Stimulated activated naive CD8-positive, alpha-beta T cell treated with anti-CD3 and anti-CD28 coated beads, Interleukin-15, Interleukin-2, amounts not matched to agents 100 U/mL and 50 U/mL, for 24 hours (primary cell): ENCODE measurements around the gene PGAP6.
"Not testable (repeated sequence)": the region's sequence is repeated elsewhere in the genome, so short reads cannot be mapped to it uniquely, and the experiment has no call there.

Source experiments
- ATAC-seq: fragments of 150-1000 bp; cut with Tn5 transposase; one replicate; pipeline ENCODE4 v1.10.0; 2021
- DNase-seq: peaks from one replicate; pipeline ENCODE4 v3.0.0; 2021

The PGAP6 gene

GRCh38 chr16:401468-402348, 19.9 kb upstream of the PGAP6 start, which contains the start of gene DECR2:
Gene DECR2, plus strand, starts transcription at chr16:401885. Its CDS starts 79 bp downstream, at chr16:401964.
- DNase-seq (peak; percentile 100), ATAC-seq (peak; percentile 85)

GRCh38 chr16:400061-400591, 18.3 kb upstream of the PGAP6 start:
- DNase-seq = no peak
- ATAC-seq = no peak

GRCh38 chr16:399340-400019, 17.7 kb upstream of the PGAP6 start:
- ATAC-seq (no peak), DNase-seq (no peak)

- ATAC-seq = no peak
- no peak for DNase-seq
These were observed 17.0 kb upstream of the PGAP6 start for GRCh38 chr16:398561-399339.

GRCh38 chr16:397736-398332, 16.1 kb upstream of the PGAP6 start:
- DNase-seq (peak; percentile 49), ATAC-seq (no peak)

- DNase-seq = peak; percentile 36
- ATAC-seq = no peak
These were observed 15.4 kb upstream of the PGAP6 start, which contains the start of gene NME4 for GRCh38 chr16:397135-397661. Gene NME4, plus strand, starts transcription at chr16:397199. Its CDS starts 24 bp downstream, at chr16:397223.

- DNase-seq (no peak), ATAC-seq (no peak)
These were observed 14.8 kb upstream of the PGAP6 start for GRCh38 chr16:396605-397004.

GRCh38 chr16:396199-396598, 14.4 kb upstream of the PGAP6 start:
- ATAC-seq = no peak
- no peak for DNase-seq

- DNase-seq (peak; percentile 40), ATAC-seq (no peak)
These were observed 10.8 kb upstream of the PGAP6 start for GRCh38 chr16:392450-393030.

- peak; percentile 93 for DNase-seq
- ATAC-seq = peak; percentile 98
These were observed 10.1 kb upstream of the PGAP6 start for GRCh38 chr16:391885-392335.

- no peak for ATAC-seq
- no peak for DNase-seq
These were observed 7.6 kb upstream of the PGAP6 start for GRCh38 chr16:389352-389751.

GRCh38 chr16:387761-388666, 6.2 kb upstream of the PGAP6 start:
- ATAC-seq, DNase-seq: not testable (repeated sequence)

- no peak for DNase-seq
- no peak for ATAC-seq
These were observed 4.9 kb upstream of the PGAP6 start for GRCh38 chr16:386641-387156.

GRCh38 chr16:383326-384051, 1.7 kb upstream of the PGAP6 start:
- ATAC-seq (peak; percentile 65), DNase-seq (peak; percentile 70)

- DNase-seq (peak; percentile 39), ATAC-seq (peak; percentile 41)
These were observed 578 bp downstream of the PGAP6 start for GRCh38 chr16:381012-381788.

- ATAC-seq (no peak), DNase-seq (no peak)
These were observed 1.1 kb downstream of the PGAP6 start for GRCh38 chr16:380762-381011.

- no peak for ATAC-seq
- no peak for DNase-seq
These were observed 1.6 kb downstream of the PGAP6 start for GRCh38 chr16:379961-380761.
